GM11168 (cell line): Measurements from ENCODE around the gene NEDD4L.
"Not testable (repeated sequence)": the region's sequence is repeated elsewhere in the genome, so short reads cannot be mapped to it uniquely, and the experiment has no call there.

Experiments used
- in situ Hi-C: fragments of 300-500 bp; cut with MboI; formaldehyde crosslinking; loops from one replicate; pipeline ENCODE4 v1.12.0; 2022; ENCODE audit warnings: low sequenced_read_pairs; ENCODE audit not compliant: unreplicated experiment

The NEDD4L gene

GRCh38 chr18:58243401-58243800 is 199.4 kb downstream of the NEDD4L start:
- in situ Hi-C loops = no loop called here

DNA sequence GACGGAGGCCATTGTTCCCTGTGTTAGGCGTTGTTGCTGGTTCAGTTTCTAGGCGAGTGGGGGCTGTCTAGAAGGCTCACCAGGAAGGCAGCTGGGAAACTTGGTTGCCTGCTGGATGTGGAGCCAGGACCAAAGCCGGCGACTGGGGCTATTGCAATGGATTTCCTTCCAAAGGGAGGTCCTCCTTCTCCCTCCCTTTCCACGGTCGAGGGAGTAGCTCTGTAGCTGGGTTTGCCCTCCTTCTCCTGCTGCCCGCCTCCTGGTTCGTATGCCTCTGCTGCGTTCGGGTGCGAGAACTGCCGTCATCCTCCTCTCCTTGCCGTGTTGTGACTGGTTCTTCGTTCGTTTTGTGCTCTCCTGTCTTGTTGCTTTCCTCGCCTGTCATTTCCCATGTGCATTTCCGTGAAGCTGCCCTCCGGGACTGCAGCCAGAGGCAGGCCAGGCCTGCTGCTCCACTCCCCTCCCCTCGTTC is 203.4 kb downstream of the NEDD4L start:
- in situ Hi-C loops = no loop called here

GRCh38 chr18:58249712-58250111 is 205.7 kb downstream of the NEDD4L start:
- in situ Hi-C loops = no loop called here

- in situ Hi-C loops = no loop called here
Measured at GRCh38 chr18:58251416-58251815, 207.4 kb downstream of the NEDD4L start.

DNA sequence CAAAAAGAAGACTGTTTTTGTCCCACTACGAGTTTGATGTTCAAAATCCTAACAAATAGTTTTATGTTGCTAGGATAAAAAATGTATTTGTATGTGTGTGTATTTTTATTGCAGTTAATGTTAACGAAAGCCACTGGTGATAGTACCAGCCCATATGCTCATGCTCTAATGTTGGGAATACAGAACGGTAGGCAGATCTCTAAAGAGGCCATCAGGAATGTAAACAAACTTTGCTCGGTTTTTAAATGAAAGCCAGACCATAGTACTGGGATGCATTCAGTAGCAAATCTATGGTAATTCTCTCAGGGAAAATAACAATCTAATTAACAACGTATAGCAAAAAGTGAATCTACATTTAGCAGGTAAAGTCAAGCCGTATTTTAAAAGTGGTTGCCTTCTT is 208.1 kb downstream of the NEDD4L start:
- in situ Hi-C loops = no loop called here

DNA sequence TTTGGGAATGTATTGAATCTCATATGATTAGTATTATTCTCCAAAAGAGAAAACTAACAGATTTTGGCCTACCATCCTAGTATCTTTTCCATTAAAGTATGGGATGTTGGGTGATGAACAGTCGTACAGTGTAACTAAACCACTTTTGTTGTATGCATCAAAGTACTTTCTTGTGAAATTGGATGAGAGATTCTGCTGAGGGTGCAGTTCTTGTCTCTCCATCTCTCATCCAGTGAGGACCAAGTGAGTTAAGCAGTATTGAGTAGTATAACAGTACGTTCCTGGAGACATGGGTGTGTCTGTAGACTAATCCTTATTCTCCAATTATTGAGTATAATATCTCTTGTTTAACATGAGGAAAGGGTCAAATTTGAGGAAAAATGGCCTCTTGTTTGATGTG is 209.3 kb downstream of the NEDD4L start:
- in situ Hi-C loops = no loop called here

- in situ Hi-C loops = no loop called here
Measured at GRCh38 chr18:58253871-58254270, 209.8 kb downstream of the NEDD4L start.

DNA sequence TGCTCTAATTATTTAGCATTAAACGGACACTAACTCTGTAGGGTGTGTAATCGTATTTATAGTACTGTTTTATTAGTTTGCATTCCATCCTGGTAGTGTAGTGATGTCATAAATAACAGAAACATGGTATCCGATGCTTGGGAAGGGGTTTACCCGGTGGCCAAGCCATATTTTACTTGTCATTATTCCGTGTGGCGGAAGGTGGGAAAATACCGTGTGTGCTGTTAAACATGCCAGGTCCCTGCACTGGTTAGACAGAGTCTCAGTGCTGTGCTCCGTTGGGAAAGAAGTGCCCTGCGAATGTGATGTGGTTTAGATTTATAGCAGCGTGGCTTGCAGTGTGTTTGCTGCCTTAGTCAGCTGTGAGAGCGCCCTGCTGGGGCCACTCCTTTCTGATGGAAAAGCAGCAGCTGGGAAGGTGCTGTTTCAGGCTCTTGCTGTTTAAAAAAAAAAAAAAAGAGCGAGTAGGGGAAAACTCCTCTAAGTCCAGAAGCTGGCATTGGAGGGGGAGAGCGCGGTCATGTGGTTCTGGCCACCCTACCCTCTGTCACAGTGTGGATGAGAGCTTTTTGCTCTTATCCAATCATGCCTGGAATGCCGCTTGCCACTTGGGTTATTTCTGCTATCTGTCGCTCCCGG is 211.0 kb downstream of the NEDD4L start:
- in situ Hi-C loops = no loop called here

GRCh38 chr18:58255701-58256311 is 211.8 kb downstream of the NEDD4L start:
- in situ Hi-C loops = no loop called here

- in situ Hi-C loops = no loop called here
Measured at GRCh38 chr18:58256316-58257080, 212.5 kb downstream of the NEDD4L start.

GRCh38 chr18:58257461-58257860 is 213.4 kb downstream of the NEDD4L start:
- in situ Hi-C loops = no loop called here

GRCh38 chr18:58258692-58259342 is 214.8 kb downstream of the NEDD4L start:
- in situ Hi-C loops = no loop called here

DNA sequence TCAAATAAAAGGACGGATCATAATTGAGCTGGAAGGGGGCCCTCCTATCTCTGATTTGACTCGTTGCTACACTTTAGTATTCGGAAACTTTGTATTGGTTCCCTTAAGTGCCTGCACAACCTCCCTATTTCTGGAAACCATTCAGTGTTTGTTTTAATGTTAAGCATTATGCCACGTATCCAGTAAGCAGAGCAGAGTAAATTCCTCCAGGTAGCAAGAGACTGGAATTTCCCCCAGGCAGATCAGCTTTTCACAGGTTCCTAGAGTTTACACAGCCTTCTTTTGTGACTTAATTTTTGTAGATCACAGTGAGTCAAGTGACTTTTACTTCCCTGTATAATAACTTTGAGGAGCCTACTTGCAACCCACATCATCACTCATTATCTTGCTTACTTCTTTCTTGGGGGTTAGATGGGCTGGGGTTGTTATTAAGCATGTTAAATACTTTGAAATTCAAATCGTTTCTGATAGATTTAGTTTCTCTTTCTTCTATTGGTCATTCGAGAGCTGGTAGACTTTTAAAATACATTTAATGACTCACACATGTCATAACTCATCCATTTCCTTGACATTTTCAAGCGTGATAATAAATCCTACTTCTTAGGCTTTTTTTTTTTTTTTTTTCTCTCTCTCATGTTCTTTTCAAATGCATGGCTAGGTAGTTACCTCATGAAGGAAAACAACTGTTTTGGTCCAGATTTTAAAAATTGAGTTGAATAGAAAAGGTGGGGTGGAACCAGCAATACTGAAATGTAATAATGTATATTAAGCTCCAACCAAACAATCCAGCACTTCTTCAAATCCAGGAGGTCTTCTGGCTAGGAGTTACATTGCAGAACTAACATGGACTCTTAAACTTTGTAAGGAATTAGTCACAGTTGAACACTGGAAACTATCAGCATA is 219.3 kb downstream of the NEDD4L start:
- in situ Hi-C loops = no loop called here

DNA sequence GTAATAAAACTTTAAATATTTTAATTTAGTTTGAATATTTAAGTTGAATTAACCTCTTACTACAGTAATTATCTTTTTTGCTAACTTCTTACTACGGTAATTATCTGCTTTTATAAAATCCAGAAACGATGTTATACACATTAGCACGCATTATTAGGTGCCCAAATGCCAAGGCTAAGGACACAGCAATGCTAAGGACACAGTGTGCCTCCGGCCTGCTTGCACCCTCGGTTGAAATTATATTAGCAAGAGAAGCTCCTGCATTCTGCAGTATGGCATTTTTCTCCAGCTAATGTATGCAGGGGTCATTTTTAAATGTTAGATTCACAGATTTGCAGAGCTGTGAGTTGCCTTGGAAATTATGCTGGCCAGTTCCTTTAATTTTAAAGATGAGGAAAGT is 220.0 kb downstream of the NEDD4L start:
- in situ Hi-C loops = no loop called here

DNA sequence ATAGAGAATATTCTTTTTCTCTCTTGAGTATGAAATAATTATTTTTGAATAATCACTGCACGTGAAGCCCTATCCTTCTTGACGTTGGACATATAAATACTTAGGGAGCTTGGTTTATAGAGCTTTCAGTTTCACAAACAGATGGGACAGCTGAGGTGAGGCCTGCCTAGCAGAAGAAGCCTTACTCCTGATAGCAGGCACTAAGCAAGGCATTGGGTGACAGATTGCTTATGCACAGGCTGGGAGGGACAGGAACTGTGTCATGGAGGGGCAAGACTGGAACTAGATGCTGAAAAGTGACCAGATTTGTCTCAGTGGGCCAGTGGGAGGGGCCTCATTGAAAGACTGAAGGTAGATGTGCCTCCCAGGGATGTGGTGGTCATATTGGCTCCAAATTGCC is 220.8 kb downstream of the NEDD4L start:
- in situ Hi-C loops = no loop called here

- in situ Hi-C loops = not testable (repeated sequence)
Measured at GRCh38 chr18:58265489-58265888, 221.5 kb downstream of the NEDD4L start.

DNA sequence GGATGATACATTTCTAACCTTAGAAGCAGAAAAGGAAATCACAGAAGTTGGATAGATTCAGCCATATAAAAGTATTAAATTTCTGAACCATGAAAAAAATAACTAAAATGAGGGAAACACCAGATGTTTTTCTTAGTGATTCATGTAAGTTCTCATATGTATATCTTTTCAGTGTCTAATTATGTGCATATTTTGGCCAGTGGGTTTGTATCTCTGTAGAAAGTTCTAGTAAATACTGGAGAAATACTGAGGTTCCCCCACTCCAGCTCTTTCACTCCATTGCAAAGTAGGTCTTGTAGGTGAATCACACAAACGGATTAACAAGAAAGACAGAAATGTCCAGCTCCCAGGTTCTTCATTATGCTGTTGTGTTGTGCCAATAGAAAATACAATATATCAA is 222.3 kb downstream of the NEDD4L start:
- in situ Hi-C loops = no loop called here

GRCh38 chr18:58267493-58267892 is 223.5 kb downstream of the NEDD4L start:
- in situ Hi-C loops = no loop called here

DNA sequence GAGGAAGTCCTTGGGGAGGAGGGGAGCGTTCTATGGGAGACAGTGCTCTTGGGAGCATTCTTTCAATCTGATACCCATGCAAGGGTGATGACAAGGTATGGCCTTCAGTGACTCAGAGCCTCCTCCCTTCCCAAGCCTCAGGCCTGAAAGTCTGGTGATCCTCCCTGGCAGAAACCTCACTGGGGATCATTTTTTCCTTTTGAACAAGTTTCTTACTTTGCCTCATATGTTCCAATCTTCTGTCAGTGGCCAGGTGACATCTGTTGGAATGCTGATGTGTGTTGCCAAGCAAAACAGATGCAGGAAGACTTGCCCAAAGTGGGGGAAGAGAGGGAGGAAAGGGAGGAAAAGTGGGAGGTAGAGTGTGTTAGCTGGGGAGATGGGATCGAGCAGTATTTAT is 224.8 kb downstream of the NEDD4L start:
- in situ Hi-C loops = no loop called here

DNA sequence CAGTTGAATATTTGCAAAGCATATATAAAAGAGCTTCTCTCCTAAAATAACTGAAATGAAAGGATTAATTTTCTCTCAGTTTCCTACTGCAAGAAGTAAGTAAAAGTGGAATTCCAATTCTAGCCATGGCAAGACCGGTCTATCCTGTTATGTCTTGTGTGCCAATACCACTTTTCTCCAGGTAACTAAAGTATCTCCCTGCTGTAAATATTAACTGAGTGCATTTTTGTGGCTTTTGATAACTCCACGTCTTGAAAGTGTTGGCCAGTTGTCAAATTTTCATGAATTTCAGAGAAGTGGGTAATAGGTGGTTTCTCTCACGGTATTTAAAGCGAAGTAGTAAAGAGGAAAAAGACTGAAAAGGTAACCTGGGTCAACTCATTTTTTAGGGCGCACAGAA is 225.9 kb downstream of the NEDD4L start:
- in situ Hi-C loops = no loop called here
